GM23338 (cell line): Measurements from ENCODE around the gene FAM131A. TPM values are rescaled to one million over a fixed set of nuclear protein-coding genes. Genes with fewer than 3 reads are reported as not detected.

Source experiments
- ATAC-seq: fragments of 200-7000 bp; cut with Tn5 transposase; 3 replicates; pipeline ENCODE4 v1.9.1; 2020
- DNase-seq: peaks from one replicate; pipeline ENCODE4 v3.0.0-alpha.2; 2015; ENCODE audit warnings: low spot score
- H2AFZ ChIP-seq: fragments of 200-600 bp; sonication (generic); 2 replicates; pipeline ENCODE4 v1.8.0; 2016; ENCODE audit warnings: antibody characterized with exemption, mild to moderate bottlenecking, moderate library complexity
- H3F3A ChIP-seq: fragments of 200-600 bp; sonication (generic); replicated peaks from 2 replicates; pipeline ENCODE4 v1.8.0; 2017; ENCODE audit warnings: antibody characterized with exemption, mixed run types, low read depth
- H3K27ac ChIP-seq: fragments of 200-600 bp; sonication (generic); 2 replicates; pipeline ENCODE4 v1.6.1; 2016; ENCODE audit warnings: low read depth
- H3K27me3 ChIP-seq: fragments of 200-600 bp; sonication (generic); 2 replicates; pipeline ENCODE4 v1.8.0; 2016; ENCODE audit warnings: mild to moderate bottlenecking, mixed run types, moderate library complexity; ENCODE audit not compliant: insufficient read depth
- H3K36me3 ChIP-seq: fragments of 200-600 bp; sonication (generic); 2 replicates; pipeline ENCODE4 v1.8.0; 2016; ENCODE audit warnings: mild to moderate bottlenecking; ENCODE audit not compliant: insufficient read depth
- H3K4me1 ChIP-seq: fragments of 200-600 bp; sonication (generic); 2 replicates; pipeline ENCODE4 v1.8.0; 2016; ENCODE audit warnings: mild to moderate bottlenecking, moderate library complexity; ENCODE audit not compliant: insufficient read depth
- H3K4me2 ChIP-seq: fragments of 200-600 bp; sonication (generic); 2 replicates; pipeline ENCODE4 v1.7.1; 2017; ENCODE audit warnings: mixed run types
- H3K4me3 ChIP-seq: fragments of 200-600 bp; sonication (generic); 2 replicates; pipeline ENCODE4 v1.6.1; 2016; ENCODE audit warnings: mixed run types
- H3K79me2 ChIP-seq: fragments of 200-600 bp; sonication (generic); replicated peaks from 2 replicates; pipeline ENCODE4 v1.8.0; 2017; ENCODE audit warnings: mild to moderate bottlenecking; ENCODE audit not compliant: insufficient read depth
- H3K9me2 ChIP-seq: fragments of 200-600 bp; sonication (generic); 2 replicates; pipeline ENCODE4 v1.8.0; 2017; ENCODE audit not compliant: insufficient read depth
- H4K20me1 ChIP-seq: fragments of 200-600 bp; sonication (generic); replicated peaks from 2 replicates; pipeline ENCODE4 v1.8.0; 2017; ENCODE audit warnings: mild to moderate bottlenecking; ENCODE audit not compliant: insufficient read depth
- H3K27ac Mint-ChIP-seq: 2 replicates; pipeline ENCODE4 v1.8.0; 2020; ENCODE audit warnings: inconsistent platforms, mild to moderate bottlenecking, moderate library complexity, mixed read lengths
- H3K27me3 Mint-ChIP-seq: 3 replicates; pipeline ENCODE4 v1.8.0; 2022; ENCODE audit warnings: low read depth, mild to moderate bottlenecking, moderate library complexity, mixed read lengths, inconsistent platforms; ENCODE audit not compliant: insufficient read depth, poor library complexity
- H3K36me3 Mint-ChIP-seq: 3 replicates; pipeline ENCODE4 v1.8.0; 2021; ENCODE audit warnings: low read depth, mild to moderate bottlenecking, inconsistent platforms, moderate library complexity, mixed read lengths
- H3K4me1 Mint-ChIP-seq: 3 replicates; pipeline ENCODE4 v1.8.0; 2020; ENCODE audit warnings: mild to moderate bottlenecking, inconsistent platforms, mixed read lengths
- H3K4me3 Mint-ChIP-seq: 3 replicates; pipeline ENCODE4 v1.8.0; 2021; ENCODE audit warnings: moderate library complexity, mild to moderate bottlenecking, inconsistent platforms, mixed read lengths
- H3K9me3 Mint-ChIP-seq: 3 replicates; pipeline ENCODE4 v1.8.0; 2020; ENCODE audit warnings: moderate library complexity, mild to moderate bottlenecking, inconsistent platforms, mixed read lengths
- CREB1 ChIP-seq: fragments of 250-450 bp; sonication (Bioruptor Pico); IDR thresholded peaks from 2 replicates; pipeline ENCODE4 v1.5.0; 2020; ENCODE audit warnings: low read depth, mild to moderate bottlenecking, moderate library complexity
- CTCF ChIP-seq, 2 experiments: fragments of 200-600 bp in 1 of 2; sonication (generic) in 1 of 2; conservative IDR thresholded peaks; 2 replicates each; pipeline versions ENCODE4 v1.5.1 to v1.6.1; 2016 to 2017; ENCODE audit warnings: antibody characterized with exemption in 2 of 2, low read depth in 2 of 2, mild to moderate bottlenecking in 2 of 2, moderate library complexity in 1 of 2
- ETS1 ChIP-seq: IDR thresholded peaks from 2 replicates; pipeline ENCODE4 v1.6.1; 2016; ENCODE audit warnings: antibody characterized with exemption
- EZH2 ChIP-seq: fragments of 200-600 bp; sonication (generic); IDR thresholded peaks from one replicate; pipeline ENCODE4 v1.8.0; 2017; ENCODE audit warnings: antibody characterized with exemption, mild to moderate bottlenecking, low read depth; ENCODE audit not compliant: unreplicated experiment
- EZH2phosphoT487 ChIP-seq: fragments of 200-600 bp; sonication (generic); IDR thresholded peaks from one replicate; pipeline ENCODE4 v1.8.1; 2018; ENCODE audit warnings: antibody characterized with exemption; ENCODE audit not compliant: unreplicated experiment
- JUNB ChIP-seq: IDR thresholded peaks from one replicate; pipeline ENCODE4 v1.6.1; 2016; ENCODE audit warnings: antibody characterized with exemption; ENCODE audit not compliant: unreplicated experiment
- NANOG ChIP-seq: IDR thresholded peaks from 2 replicates; pipeline ENCODE4 v1.6.1; 2016; ENCODE audit warnings: antibody characterized with exemption, borderline replicate concordance
- POLR2AphosphoS5 ChIP-seq: IDR thresholded peaks from 2 replicates; pipeline ENCODE4 v1.6.1; 2016; ENCODE audit warnings: antibody characterized with exemption, low read depth
- REST ChIP-seq: IDR thresholded peaks from one replicate; pipeline ENCODE4 v1.6.1; 2018; ENCODE audit warnings: antibody characterized with exemption; ENCODE audit not compliant: unreplicated experiment
- ZNF462 ChIP-seq: fragments of 250-450 bp; sonication (Bioruptor Pico); IDR thresholded peaks from 2 replicates; pipeline ENCODE4 v1.5.0; 2020; ENCODE audit warnings: mild to moderate bottlenecking, moderate library complexity
- polyA plus RNA-seq: library from polyadenylated mRNA; unstranded; fragments of >200 nt; fragmentation: Nextera tagmentation; extraction: Ambion mirVana; gene quantifications from 2 replicates; pipeline ENCODE4 v1.2.1, GENCODE V29; 2016
- total RNA-seq: library from RNA; depleted of rRNA; stranded (reverse); fragments of >200 nt; shearing (Covaris generic); gene quantifications from 2 replicates; pipeline ENCODE4 v1.2.3, GENCODE V29; 2014

FAM131A gene
- total and polyA plus RNA-seq, 2 experiments from 2014 or later: 6.7 to 31.8 TPM

DNA sequence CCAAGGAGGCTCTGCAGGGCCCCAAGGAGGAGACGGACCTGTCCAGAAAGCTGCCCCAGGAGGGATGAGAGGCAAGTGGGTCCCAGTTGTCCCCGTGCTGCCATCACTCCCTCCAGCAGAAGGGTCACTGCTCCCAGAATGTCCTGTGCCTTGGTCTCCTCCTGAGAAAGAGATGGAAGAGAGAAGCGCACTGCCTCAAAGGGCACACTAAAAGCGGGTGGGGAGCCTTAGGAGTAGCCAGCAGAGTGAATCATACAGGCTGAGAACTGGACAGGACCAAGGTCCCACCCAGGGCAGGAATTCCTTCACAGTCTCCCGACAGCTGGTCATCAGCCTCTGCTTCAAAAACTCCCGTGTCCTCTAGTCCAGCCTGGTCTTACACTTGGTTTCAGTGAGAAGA lies 36.0 kb downstream of the FAM131A start:
- no peak for ATAC-seq

More for the DNA sequence above, 36.0 kb downstream of the FAM131A start:
- Histone ChIP-seq H3K27ac (no peak overlapping the region), H3F3A (peaks cover 11% of the 10 kb centered on the region; the same call in 1 of the 2 replicates), H4K20me1 (peaks cover 14% of the 10 kb centered on the region; the same call in 1 of the 2 replicates), H3K4me3 (no peak overlapping the region), H3K36me3 (peaks cover 3% of the 10 kb centered on the region; the same call in 1 of the 2 replicates), H3K4me1 (peaks cover 46% of the 10 kb centered on the region), H2AFZ (no peak overlapping the region), H3K9me2 (no peaks in the 10 kb centered on the region), H3K27me3 (peaks cover 13% of the 10 kb centered on the region), H3K4me2 (no peak overlapping the region), H3K79me2 (no peaks in the 10 kb centered on the region)
- no peak for DNase-seq
- H3K27me3 Mint-ChIP-seq: peaks cover 26% of the 10 kb centered on the region
- peaks cover 12% of the 10 kb centered on the region; the same call in 2 of the 3 replicates for H3K36me3 Mint-ChIP-seq
- no peak overlapping the region for H3K4me3 Mint-ChIP-seq
- H3K9me3 Mint-ChIP-seq: no peaks in the 10 kb centered on the region
- H3K4me1 Mint-ChIP-seq: peaks cover 59% of the 10 kb centered on the region
- H3K27ac Mint-ChIP-seq: no peak overlapping the region
- TF ChIP-seq CTCF (conservative IDR thresholded peaks at IDR 0.05; ENCODE audit: low read depth in 2 of 2): no peak
- no peak for TF ChIP-seq CREB1 (CRISPR knock-in tag)
- no peak for TF ChIP-seq NANOG
- TF ChIP-seq JUNB: no peak
- no peak for TF ChIP-seq ZNF462 (CRISPR knock-in tag)
- TF ChIP-seq ETS1: no peak
- no peak for TF ChIP-seq EZH2
- no peak for TF ChIP-seq REST
- TF ChIP-seq EZH2phosphoT487: no peak
- no peak for TF ChIP-seq POLR2AphosphoS5
